Hepatocyte (in vitro differentiated cells): Measurements from ENCODE around the gene MRPS18C.

ENCODE experiments used
- EZH2 ChIP-seq: fragments of 200-600 bp; sonication (generic); IDR thresholded peaks from 2 replicates; pipeline ENCODE4 v1.6.1; 2016; ENCODE audit warnings: antibody characterized with exemption, mild to moderate bottlenecking, borderline replicate concordance
- EZH2phosphoT487 ChIP-seq: fragments of 200-600 bp; sonication (generic); IDR thresholded peaks from one replicate; pipeline ENCODE4 v1.6.1; 2018; ENCODE audit warnings: antibody characterized with exemption, mild to moderate bottlenecking, low read depth, moderate library complexity; ENCODE audit not compliant: unreplicated experiment, severe bottlenecking
- TF ChIP-seq, protein P1 (sequence below): fragments of 200-600 bp; sonication (generic); IDR thresholded peaks from 2 replicates; pipeline ENCODE4 v1.5.1; 2016; ENCODE audit warnings: antibody characterized with exemption, mild to moderate bottlenecking; ENCODE audit not compliant: poor library complexity

GRCh38 chr4:83431200-83431599 is 24.7 kb upstream of the MRPS18C start:
- TF ChIP-seq, protein P1, sequence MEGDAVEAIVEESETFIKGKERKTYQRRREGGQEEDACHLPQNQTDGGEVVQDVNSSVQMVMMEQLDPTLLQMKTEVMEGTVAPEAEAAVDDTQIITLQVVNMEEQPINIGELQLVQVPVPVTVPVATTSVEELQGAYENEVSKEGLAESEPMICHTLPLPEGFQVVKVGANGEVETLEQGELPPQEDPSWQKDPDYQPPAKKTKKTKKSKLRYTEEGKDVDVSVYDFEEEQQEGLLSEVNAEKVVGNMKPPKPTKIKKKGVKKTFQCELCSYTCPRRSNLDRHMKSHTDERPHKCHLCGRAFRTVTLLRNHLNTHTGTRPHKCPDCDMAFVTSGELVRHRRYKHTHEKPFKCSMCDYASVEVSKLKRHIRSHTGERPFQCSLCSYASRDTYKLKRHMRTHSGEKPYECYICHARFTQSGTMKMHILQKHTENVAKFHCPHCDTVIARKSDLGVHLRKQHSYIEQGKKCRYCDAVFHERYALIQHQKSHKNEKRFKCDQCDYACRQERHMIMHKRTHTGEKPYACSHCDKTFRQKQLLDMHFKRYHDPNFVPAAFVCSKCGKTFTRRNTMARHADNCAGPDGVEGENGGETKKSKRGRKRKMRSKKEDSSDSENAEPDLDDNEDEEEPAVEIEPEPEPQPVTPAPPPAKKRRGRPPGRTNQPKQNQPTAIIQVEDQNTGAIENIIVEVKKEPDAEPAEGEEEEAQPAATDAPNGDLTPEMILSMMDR = no peak
- no peak for TF ChIP-seq EZH2
- TF ChIP-seq EZH2phosphoT487 = no peak
